Stimulated activated naive CD8-positive, alpha-beta T cell treated with anti-CD3 and anti-CD28 coated beads, Interleukin-15, Interleukin-2, amounts not matched to agents 100 ng/mL and 50 ng/mL, for 24 hours (primary cell): ENCODE results near the gene SH3BP4.
"Not testable (repeated sequence)": the region's sequence is repeated elsewhere in the genome, so short reads cannot be mapped to it uniquely, and the experiment has no call there.

ENCODE experiments used
- H3K27ac Mint-ChIP-seq: one replicate; pipeline ENCODE4 v1.8.0; 2021; ENCODE audit warnings: mild to moderate bottlenecking, mixed read lengths
- H3K27me3 Mint-ChIP-seq: one replicate; pipeline ENCODE4 v1.8.0; 2021; ENCODE audit warnings: mixed read lengths
- H3K36me3 Mint-ChIP-seq: one replicate; pipeline ENCODE4 v1.8.0; 2021; ENCODE audit warnings: low read depth, mixed read lengths
- H3K4me1 Mint-ChIP-seq: one replicate; pipeline ENCODE4 v1.8.0; 2021; ENCODE audit warnings: low read depth, mixed read lengths
- H3K4me3 Mint-ChIP-seq: one replicate; pipeline ENCODE4 v1.8.0; 2021; ENCODE audit warnings: mild to moderate bottlenecking, mixed read lengths
- H3K9me3 Mint-ChIP-seq: one replicate; pipeline ENCODE4 v1.8.0; 2021; ENCODE audit warnings: mixed read lengths

Gene SH3BP4

GRCh38 chr2:235017441-235017840, 65.6 kb downstream of the SH3BP4 start:
- no peaks in the 10 kb centered on the region for H3K36me3 Mint-ChIP-seq
- H3K4me3 Mint-ChIP-seq = no peak overlapping the region
- H3K9me3 Mint-ChIP-seq = peaks cover 3% of the 10 kb centered on the region
- no peaks in the 10 kb centered on the region for H3K4me1 Mint-ChIP-seq
- H3K27me3 Mint-ChIP-seq = no peaks in the 10 kb centered on the region
- no peak overlapping the region for H3K27ac Mint-ChIP-seq

GRCh38 chr2:235018838-235019237, 67.0 kb downstream of the SH3BP4 start:
- H3K27ac Mint-ChIP-seq = no peak overlapping the region

GRCh38 chr2:235020141-235020540, 68.3 kb downstream of the SH3BP4 start:
- H3K9me3 Mint-ChIP-seq, H3K4me1 Mint-ChIP-seq, H3K36me3 Mint-ChIP-seq, H3K27me3 Mint-ChIP-seq, H3K4me3 Mint-ChIP-seq, H3K27ac Mint-ChIP-seq: not testable (repeated sequence)

More at GRCh38 chr2:235018838-235019237, 67.0 kb downstream of the SH3BP4 start:
- Mint-ChIP-seq H3K36me3 (no peaks in the 10 kb centered on the region), H3K9me3 (peaks cover 3% of the 10 kb centered on the region), H3K4me3 (no peak overlapping the region), H3K4me1 (no peaks in the 10 kb centered on the region), H3K27me3 (no peaks in the 10 kb centered on the region)

GRCh38 chr2:235021752-235022151, 69.9 kb downstream of the SH3BP4 start:
- Mint-ChIP-seq H3K27me3 (no peaks in the 10 kb centered on the region), H3K27ac (no peak overlapping the region), H3K4me1 (no peaks in the 10 kb centered on the region), H3K36me3 (no peaks in the 10 kb centered on the region), H3K9me3 (no peaks in the 10 kb centered on the region), H3K4me3 (no peak overlapping the region)

GRCh38 chr2:235024191-235024860, 72.5 kb downstream of the SH3BP4 start:
- H3K4me3 Mint-ChIP-seq = no peak overlapping the region
- H3K9me3 Mint-ChIP-seq = no peaks in the 10 kb centered on the region
- no peaks in the 10 kb centered on the region for H3K4me1 Mint-ChIP-seq
- H3K36me3 Mint-ChIP-seq = no peaks in the 10 kb centered on the region
- H3K27me3 Mint-ChIP-seq = no peaks in the 10 kb centered on the region
- no peak overlapping the region for H3K27ac Mint-ChIP-seq

GRCh38 chr2:235024931-235025773, 73.3 kb downstream of the SH3BP4 start:
- Mint-ChIP-seq H3K27me3 (no peaks in the 10 kb centered on the region), H3K36me3 (no peaks in the 10 kb centered on the region), H3K4me1 (no peaks in the 10 kb centered on the region), H3K4me3 (no peak overlapping the region), H3K27ac (no peak overlapping the region), H3K9me3 (no peaks in the 10 kb centered on the region)

- Mint-ChIP-seq H3K9me3 (no peaks in the 10 kb centered on the region), H3K4me3 (no peak overlapping the region), H3K27ac (no peak overlapping the region), H3K27me3 (no peaks in the 10 kb centered on the region), H3K36me3 (no peaks in the 10 kb centered on the region), H3K4me1 (no peaks in the 10 kb centered on the region)
Measured at GRCh38 chr2:235025800-235026536, 74.2 kb downstream of the SH3BP4 start.

GRCh38 chr2:235026649-235027557, 75.1 kb downstream of the SH3BP4 start:
- H3K27me3 Mint-ChIP-seq = no peaks in the 10 kb centered on the region
- no peaks in the 10 kb centered on the region for H3K36me3 Mint-ChIP-seq

GRCh38 chr2:235027558-235028214, 75.9 kb downstream of the SH3BP4 start:
- no peak overlapping the region for H3K4me3 Mint-ChIP-seq
- no peaks in the 10 kb centered on the region for H3K27me3 Mint-ChIP-seq
- H3K4me1 Mint-ChIP-seq = no peaks in the 10 kb centered on the region
- no peaks in the 10 kb centered on the region for H3K9me3 Mint-ChIP-seq
- no peak overlapping the region for H3K27ac Mint-ChIP-seq
- no peaks in the 10 kb centered on the region for H3K36me3 Mint-ChIP-seq

More at GRCh38 chr2:235026649-235027557, 75.1 kb downstream of the SH3BP4 start:
- H3K4me3 Mint-ChIP-seq = no peak overlapping the region
- H3K27ac Mint-ChIP-seq = no peak overlapping the region
- H3K4me1 Mint-ChIP-seq = no peaks in the 10 kb centered on the region
- H3K9me3 Mint-ChIP-seq = no peaks in the 10 kb centered on the region

GRCh38 chr2:235028646-235029045, 76.8 kb downstream of the SH3BP4 start:
- no peaks in the 10 kb centered on the region for H3K27me3 Mint-ChIP-seq
- no peak overlapping the region for H3K4me3 Mint-ChIP-seq
- no peak overlapping the region for H3K27ac Mint-ChIP-seq
- no peaks in the 10 kb centered on the region for H3K4me1 Mint-ChIP-seq
- H3K9me3 Mint-ChIP-seq = no peaks in the 10 kb centered on the region
- H3K36me3 Mint-ChIP-seq = no peaks in the 10 kb centered on the region

GRCh38 chr2:235029054-235029453, 77.2 kb downstream of the SH3BP4 start:
- Mint-ChIP-seq H3K27ac (no peak overlapping the region), H3K4me1 (no peaks in the 10 kb centered on the region), H3K4me3 (no peak overlapping the region), H3K9me3 (no peaks in the 10 kb centered on the region), H3K36me3 (no peaks in the 10 kb centered on the region), H3K27me3 (no peaks in the 10 kb centered on the region)

- H3K4me3 Mint-ChIP-seq = no peak overlapping the region
- no peak overlapping the region for H3K27ac Mint-ChIP-seq
- no peaks in the 10 kb centered on the region for H3K4me1 Mint-ChIP-seq
- no peaks in the 10 kb centered on the region for H3K27me3 Mint-ChIP-seq
- no peaks in the 10 kb centered on the region for H3K36me3 Mint-ChIP-seq
- H3K9me3 Mint-ChIP-seq = no peaks in the 10 kb centered on the region
Measured at GRCh38 chr2:235030126-235030525, 78.3 kb downstream of the SH3BP4 start.

GRCh38 chr2:235030936-235031335, 79.1 kb downstream of the SH3BP4 start:
- Mint-ChIP-seq H3K27me3 (no peaks in the 10 kb centered on the region), H3K36me3 (no peaks in the 10 kb centered on the region), H3K27ac (no peak overlapping the region), H3K4me1 (no peaks in the 10 kb centered on the region), H3K4me3 (no peak overlapping the region), H3K9me3 (no peaks in the 10 kb centered on the region)
